ENCODE measurements around the gene GALNT14. TPM values are rescaled to one million over a fixed set of nuclear protein-coding genes. Genes with fewer than 3 reads are reported as not detected.
"Not testable (repeated sequence)": the region's sequence is repeated elsewhere in the genome, so short reads cannot be mapped to it uniquely, and the experiment has no call there.

Gene GALNT14
- 1 to 10 TPM; 1.1 to 1.2 TPM for total RNA-seq

- CTCF ChIA-PET, result interaction anchor here (1.0 kb wide), 1 partner anchor 32 kb away, joined by 4 read pairs; no protein-coding TSS in a partner anchor
- POLR2A ChIA-PET, result no interaction called here
These were observed at the start of gene GALNT14 for GRCh38 chr2:31138037-31138962. TSS of gene GALNT14 (minus strand) at chr2:31138440. CDS start at chr2:31138086, 354 bp downstream.

DNA sequence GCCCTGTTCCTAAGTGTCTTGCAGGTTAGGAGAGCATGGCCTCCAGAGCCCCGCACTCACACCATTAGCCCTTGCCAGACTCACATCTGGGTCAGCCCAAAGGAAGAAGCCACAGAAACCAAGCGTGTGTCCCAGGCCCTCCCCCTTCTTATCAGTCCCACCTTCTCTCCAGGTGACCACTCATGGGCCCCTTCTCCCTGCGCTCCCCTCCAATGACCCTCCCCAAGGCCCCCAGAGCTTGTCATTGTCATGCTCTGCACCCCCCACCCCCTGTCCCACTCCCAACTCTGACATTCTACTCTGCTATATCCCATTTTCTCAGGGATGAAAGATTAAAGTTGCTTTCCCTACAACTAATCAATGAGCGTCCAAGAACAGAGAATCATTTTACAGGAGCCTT is 48.9 kb upstream of the GALNT14 start:
- CTCF ChIA-PET, result no interaction called here

DNA sequence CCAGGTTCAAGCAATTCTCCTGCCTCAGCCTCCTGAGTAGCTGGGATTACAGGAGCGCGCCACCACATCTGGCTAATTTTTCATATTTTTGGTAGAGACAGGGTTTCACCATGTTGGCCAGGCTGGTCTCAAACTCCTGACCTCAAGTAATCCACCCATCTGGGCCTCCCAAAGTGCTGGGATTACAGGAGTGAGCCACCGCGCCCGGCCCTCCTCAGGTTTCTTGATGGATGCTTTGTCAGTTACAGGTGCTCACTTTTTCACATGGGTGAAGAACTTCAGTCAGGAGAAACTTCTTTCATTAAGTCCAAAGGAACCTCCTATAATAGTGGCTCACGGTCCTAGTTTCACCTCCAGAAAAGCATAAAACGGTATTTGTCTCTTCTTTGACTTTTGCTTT is 45.7 kb upstream of the GALNT14 start:
- POLR2A ChIA-PET, CTCF ChIA-PET: not testable (repeated sequence)

More for the DNA sequence above, 48.9 kb upstream of the GALNT14 start:
- POLR2A ChIA-PET, result no interaction called here

DNA sequence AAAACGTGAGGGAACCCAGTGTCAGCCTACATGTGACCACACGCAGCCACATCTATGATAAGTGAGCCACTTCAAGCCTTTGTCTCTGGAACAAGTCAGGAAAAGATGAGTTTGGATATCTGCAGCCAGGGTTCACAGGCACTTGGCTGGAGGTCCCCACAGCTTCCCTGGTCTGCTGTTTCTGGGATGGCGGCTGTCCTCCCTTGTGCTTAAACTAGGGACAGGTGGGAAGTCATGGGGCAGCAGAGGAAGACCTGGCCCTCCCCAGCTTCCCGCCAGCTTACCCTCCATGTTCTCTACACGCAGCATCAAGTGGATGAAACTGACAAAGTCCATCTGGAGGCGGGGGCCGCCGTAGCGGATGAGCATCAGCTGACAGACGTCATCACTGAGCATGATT is 38.5 kb upstream of the GALNT14 start:
- CTCF ChIA-PET, result interaction anchor here (1.3 kb wide), 1 partner anchor 157 kb away, joined by 5 read pairs; no protein-coding TSS in a partner anchor
- POLR2A ChIA-PET, result no interaction called here

DNA sequence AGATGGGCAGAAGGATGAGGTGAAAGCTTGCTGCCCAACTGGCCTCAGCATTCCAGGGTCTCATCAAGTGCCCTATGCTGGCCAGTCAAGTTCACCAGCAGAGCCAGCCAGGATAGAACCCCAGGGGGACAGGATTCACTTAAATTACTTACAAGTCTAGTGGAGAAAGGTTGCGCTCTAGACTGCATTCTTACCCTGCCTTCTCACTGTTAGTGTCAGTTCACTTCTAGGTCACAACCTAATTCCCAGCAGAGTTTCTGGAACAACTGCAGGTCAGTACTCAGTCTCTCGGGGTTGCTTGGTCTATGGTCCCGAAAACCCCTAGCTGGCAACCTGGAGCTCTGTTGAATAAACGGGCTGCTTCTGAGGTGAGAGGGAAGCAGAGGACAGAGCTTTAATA is 32.9 kb upstream of the GALNT14 start:
- ChIA-PET POLR2A (no interaction called here), CTCF (interaction anchor here (0.5 to 5.8 kb wide), 5 partner anchors 9 to 460 kb away, joined by 3 to 21 read pairs (median 5); no protein-coding TSS in a partner anchor)

- ChIA-PET POLR2A (no interaction called here), CTCF (interaction anchor here (0.6 to 5.8 kb wide), 15 partner anchors 13 to 596 kb away, joined by 3 to 21 read pairs (median 3); partner anchors contain the start of genes EHD3 and GALNT14)
These were observed 31.9 kb upstream of the GALNT14 start for GRCh38 chr2:31170071-31170698.

GRCh38 chr2:31168291-31168690 is 30.1 kb upstream of the GALNT14 start:
- ChIA-PET CTCF (interaction anchor here (2.4 to 5.8 kb wide), 2 partner anchors 166 to 457 kb away, joined by 7 to 21 read pairs; no protein-coding TSS in a partner anchor), POLR2A (no interaction called here)

DNA sequence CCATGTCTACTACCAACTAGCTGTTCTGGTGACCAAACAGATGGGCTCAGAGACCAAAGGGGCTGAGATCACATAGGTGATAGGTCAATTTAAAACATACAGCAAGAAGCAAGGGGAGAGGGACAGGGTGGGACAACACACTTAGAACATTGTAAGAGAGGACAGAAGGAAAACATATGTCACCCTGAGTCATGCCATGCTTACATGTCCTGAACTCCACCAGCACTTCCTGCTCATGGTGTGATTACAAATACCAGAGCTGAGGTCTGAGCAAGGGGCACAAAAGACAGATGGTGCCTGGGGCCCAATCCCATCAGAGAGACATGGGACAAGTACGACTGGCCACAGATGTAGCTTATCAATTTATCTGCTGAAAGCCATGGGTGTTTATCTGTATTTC is 28.7 kb upstream of the GALNT14 start:
- ChIA-PET CTCF (interaction anchor here (2.4 to 5.8 kb wide), 2 partner anchors 167 to 455 kb away, joined by 7 to 21 read pairs; no protein-coding TSS in a partner anchor), POLR2A (no interaction called here)

GRCh38 chr2:31163011-31163539 is 24.8 kb upstream of the GALNT14 start:
- ChIA-PET CTCF (interaction anchor here (0.7 kb wide), 1 partner anchor 8 kb away, joined by 3 read pairs; no protein-coding TSS in a partner anchor), POLR2A (no interaction called here)

DNA sequence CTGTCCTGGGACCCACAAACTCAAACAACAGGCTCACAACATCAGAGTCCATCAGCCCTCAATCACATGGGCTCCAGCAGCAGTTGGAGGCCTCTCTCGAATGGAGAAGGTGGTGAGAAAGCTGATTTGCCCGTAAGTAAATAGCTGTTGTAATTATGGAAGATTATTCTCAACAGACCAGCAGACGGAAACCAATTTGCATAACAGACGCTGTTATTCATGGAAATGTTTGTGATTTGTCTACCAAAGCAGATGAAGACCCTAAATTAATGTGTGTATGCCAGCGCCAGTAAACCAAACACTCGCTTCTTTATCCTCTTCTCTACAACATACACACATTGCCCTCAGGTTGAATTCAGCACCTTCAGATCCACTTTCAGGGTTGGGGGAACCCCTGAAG is 23.4 kb upstream of the GALNT14 start:
- CTCF ChIA-PET, result no interaction called here
- POLR2A ChIA-PET, result no interaction called here

- CTCF ChIA-PET, result interaction anchor here (1.1 kb wide), 1 partner anchor 19 kb away, joined by 3 read pairs; no protein-coding TSS in a partner anchor
- POLR2A ChIA-PET, result no interaction called here
These were observed 13.3 kb upstream of the GALNT14 start for GRCh38 chr2:31151501-31151900.

DNA sequence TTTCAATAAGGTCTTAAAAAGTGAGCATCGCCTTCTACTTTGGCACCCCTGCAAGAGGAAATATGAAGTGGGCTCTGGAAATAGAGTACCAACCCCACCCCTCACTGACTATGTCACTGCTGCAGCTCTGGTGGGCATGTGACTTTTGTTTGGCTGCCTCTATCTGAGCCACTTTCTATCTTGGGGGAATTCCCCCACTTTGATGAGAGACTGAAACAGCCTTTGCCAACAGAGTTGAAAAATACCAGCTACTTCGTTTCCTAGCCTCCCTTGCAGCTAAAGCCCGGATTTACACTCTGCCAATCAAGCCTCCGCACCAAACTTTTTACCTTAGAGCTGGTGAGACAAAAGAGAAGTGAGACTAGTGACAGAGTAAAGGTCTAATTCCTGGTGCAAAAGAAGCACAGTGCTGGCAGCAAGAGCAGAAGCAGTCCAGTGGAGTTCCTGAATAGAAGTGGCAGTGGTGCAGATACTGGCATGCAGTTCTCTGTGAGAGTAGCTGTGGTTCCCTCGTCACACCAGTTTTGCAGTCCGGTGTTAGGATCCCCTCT is 12.0 kb upstream of the GALNT14 start:
- ChIA-PET CTCF (interaction anchor here (1.1 kb wide), 1 partner anchor 20 kb away, joined by 3 read pairs; no protein-coding TSS in a partner anchor), POLR2A (no interaction called here)

- ChIA-PET CTCF (no interaction called here), POLR2A (no interaction called here)
These were observed 10.3 kb upstream of the GALNT14 start for GRCh38 chr2:31148514-31148913.

GRCh38 chr2:31147645-31148044 is 9.4 kb upstream of the GALNT14 start:
- CTCF ChIA-PET, result no interaction called here

GRCh38 chr2:31142110-31142509 is 3.9 kb upstream of the GALNT14 start:
- CTCF ChIA-PET, result no interaction called here
- POLR2A ChIA-PET, result no interaction called here

More at GRCh38 chr2:31147645-31148044, 9.4 kb upstream of the GALNT14 start:
- POLR2A ChIA-PET, result no interaction called here

GRCh38 chr2:31141443-31142085 is 3.3 kb upstream of the GALNT14 start:
- POLR2A ChIA-PET, result no interaction called here
- CTCF ChIA-PET, result no interaction called here

- ChIA-PET CTCF (no interaction called here), POLR2A (no interaction called here)
These were observed 1.9 kb upstream of the GALNT14 start for GRCh38 chr2:31140151-31140550.

- ChIA-PET CTCF (no interaction called here), POLR2A (no interaction called here)
These were observed 1.4 kb upstream of the GALNT14 start for GRCh38 chr2:31139671-31140070.

DNA sequence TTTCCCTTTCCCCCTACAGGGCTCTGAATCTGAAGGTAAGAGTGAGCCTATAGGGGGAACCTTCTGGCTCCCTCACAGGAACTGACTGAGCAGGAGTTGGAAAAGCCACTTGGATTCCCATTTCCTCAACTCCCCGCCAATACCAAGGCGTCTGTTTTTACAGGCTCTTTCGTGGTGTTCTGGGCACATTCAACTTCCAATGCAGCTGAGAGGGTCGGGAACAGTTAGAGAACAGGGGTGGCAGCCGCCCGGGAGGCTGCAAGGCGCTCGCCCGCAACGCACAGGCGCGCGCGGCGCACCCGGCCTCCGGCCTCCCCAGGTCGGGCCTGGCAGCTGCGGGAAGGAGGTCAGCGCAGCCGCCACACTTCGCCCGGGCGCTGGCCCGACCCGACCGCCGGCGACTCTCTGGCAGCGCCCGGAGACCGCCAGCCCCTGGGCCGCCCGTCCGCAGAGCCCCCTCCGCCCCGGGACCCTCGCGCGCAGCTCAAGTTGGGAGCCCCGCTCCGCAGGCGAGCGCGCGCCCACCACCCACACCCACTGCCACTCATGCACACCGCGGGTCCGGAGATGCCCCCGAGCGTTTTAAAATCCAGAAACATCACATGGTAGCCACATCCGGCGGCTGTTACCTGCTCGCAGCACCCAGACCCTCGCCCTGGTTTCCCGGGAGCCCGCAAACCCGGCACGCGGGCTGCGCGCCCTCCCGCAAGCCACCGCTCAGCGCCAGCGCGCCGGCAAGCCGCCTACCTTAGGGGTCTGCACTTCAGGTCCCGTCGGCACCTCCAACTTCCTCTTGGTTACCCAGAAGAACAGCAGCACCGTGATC is 816 bp downstream of the GALNT14 start:
- ChIA-PET CTCF (interaction anchor here (1.0 kb wide), 1 partner anchor 33 kb away, joined by 4 read pairs; no protein-coding TSS in a partner anchor), POLR2A (no interaction called here)

All from activated CD8-positive, alpha-beta memory T cell treated with anti-CD3 and anti-CD28 coated beads for 36 hours (primary cell).